HepG2 (cell line): ENCODE data around the gene MRPL20. TPM values are rescaled to one million over a fixed set of nuclear protein-coding genes. Genes with fewer than 3 reads are reported as not detected.

Experiments
- EEA1 ChIP-seq: sonication (generic); formaldehyde crosslinking; IDR thresholded peaks from 2 replicates; pipeline ENCODE4 v1.5.1; 2020; ENCODE audit warnings: mild to moderate bottlenecking, missing genetic modification reagents, borderline replicate concordance
- ETV6 ChIP-seq: sonication (generic); formaldehyde crosslinking; conservative IDR thresholded peaks from 2 replicates; pipeline ENCODE4 v1.4.0; 2020; ENCODE audit warnings: missing genetic modification reagents
- FOXK1 ChIP-seq: sonication (generic); formaldehyde crosslinking; IDR thresholded peaks from 2 replicates; pipeline ENCODE4 v1.4.0; 2020; ENCODE audit warnings: low read depth, missing genetic modification reagents, borderline replicate concordance
- GZF1 ChIP-seq: sonication (generic); formaldehyde crosslinking; IDR thresholded peaks from 2 replicates; pipeline ENCODE4 v1.5.1; 2020; ENCODE audit warnings: mild to moderate bottlenecking, missing genetic modification reagents
- HHEX ChIP-seq: IDR thresholded peaks from 2 replicates; pipeline ENCODE4 v1.6.1; 2016; ENCODE audit warnings: control low read depth
- HOXA3 ChIP-seq: sonication (generic); formaldehyde crosslinking; IDR thresholded peaks from 2 replicates; pipeline ENCODE4 v1.5.0; 2020; ENCODE audit warnings: missing genetic modification reagents
- KLF16 ChIP-seq, 2 experiments: sonication (generic) in 1 of 2; formaldehyde crosslinking in 1 of 2; IDR thresholded peaks; 2 replicates each; pipeline versions ENCODE4 v1.6.1 to v1.8.0; 2016 to 2023; ENCODE audit warnings: missing genetic modification reagents in 2 of 2, missing compliant biosample characterization in 1 of 2
- MTA1 ChIP-seq: sonication (generic); formaldehyde crosslinking; IDR thresholded peaks from 2 replicates; pipeline ENCODE4 v1.4.0; 2020; ENCODE audit warnings: missing genetic modification reagents, mild to moderate bottlenecking, borderline replicate concordance
- THYN1 ChIP-seq: sonication (generic); formaldehyde crosslinking; IDR thresholded peaks from 2 replicates; pipeline ENCODE4 v1.8.1; 2023; ENCODE audit warnings: low read depth, mild to moderate bottlenecking, moderate library complexity, missing genetic modification reagents, borderline replicate concordance
- TOPORS ChIP-seq: sonication (generic); formaldehyde crosslinking; IDR thresholded peaks from 2 replicates; pipeline ENCODE4 v1.8.0; 2023; ENCODE audit warnings: mild to moderate bottlenecking, missing genetic modification reagents
- TSC22D2 ChIP-seq: sonication (generic); formaldehyde crosslinking; IDR thresholded peaks from 2 replicates; pipeline ENCODE4 v1.5.1; 2020; ENCODE audit warnings: missing genetic modification reagents, mild to moderate bottlenecking, borderline replicate concordance
- ZBTB8A ChIP-seq: sonication (generic); formaldehyde crosslinking; IDR thresholded peaks from 2 replicates; pipeline ENCODE4 v1.4.0; 2020; ENCODE audit warnings: mild to moderate bottlenecking, low read depth, missing genetic modification reagents, borderline replicate concordance
- ZFP1 ChIP-seq: IDR thresholded peaks from 2 replicates; pipeline ENCODE4 v1.6.1; 2016
- ZFX ChIP-seq: sonication (generic); formaldehyde crosslinking; IDR thresholded peaks from 2 replicates; pipeline ENCODE4 v1.4.0; 2020; ENCODE audit warnings: mild to moderate bottlenecking, low read depth, missing genetic modification reagents, moderate library complexity
- ZNF761 ChIP-seq: sonication (generic); formaldehyde crosslinking; conservative IDR thresholded peaks from 2 replicates; pipeline ENCODE4 v1.4.0; 2020; ENCODE audit warnings: mild to moderate bottlenecking, missing genetic modification reagents
- ZNF781 ChIP-seq: sonication (generic); formaldehyde crosslinking; IDR thresholded peaks from 2 replicates; pipeline ENCODE4 v1.5.1; 2020; ENCODE audit warnings: borderline replicate concordance, mild to moderate bottlenecking, missing genetic modification reagents; ENCODE audit errors: not compliant biosample characterization
- polyA plus RNA-seq, 8 experiments: library from polyadenylated mRNA; depleted of rRNA in 3 of 8; stranded (reverse) in 7 of 8; unstranded in 1 of 8; fragments of >200 nt; fragmentation: Illumina TruSeq in 4 of 8; extraction: Trizol in 4 of 8; gene quantifications; 2 replicates each; pipeline versions ENCODE4 v1.2.1 to v1.2.3, GENCODE V29; 2011 to 2016; ENCODE audit warnings: low read depth in 4 of 8, missing spikeins in 1 of 8, mixed read lengths in 1 of 8; ENCODE audit not compliant: insufficient read depth in 1 of 8
- total RNA-seq, 5 experiments: library from RNA; depleted of rRNA; stranded (reverse); fragments of >200 nt; fragmentation: Illumina TruSeq; extraction: Trizol; gene quantifications; 2 replicates each; pipeline ENCODE4 v1.2.3, GENCODE V29; 2016; ENCODE audit warnings: low read depth in 1 of 5
- TF ChIP-seq, protein P1 (sequence below): sonication (generic); formaldehyde crosslinking; IDR thresholded peaks from 2 replicates; pipeline ENCODE4 v1.5.0; 2020; ENCODE audit warnings: mild to moderate bottlenecking, missing genetic modification reagents
- TF ChIP-seq, protein P2 (sequence below): sonication (generic); formaldehyde crosslinking; IDR thresholded peaks from 2 replicates; pipeline ENCODE4 v1.4.0; 2020; ENCODE audit warnings: mild to moderate bottlenecking, missing genetic modification reagents
- TF ChIP-seq, protein P3 (sequence below): sonication (generic); formaldehyde crosslinking; IDR thresholded peaks from 2 replicates; pipeline ENCODE4 v1.4.0; 2020; ENCODE audit warnings: missing genetic modification reagents
- TF ChIP-seq, protein P4 (sequence below): sonication (generic); formaldehyde crosslinking; IDR thresholded peaks from 2 replicates; pipeline ENCODE4 v1.4.0; 2020; ENCODE audit warnings: missing genetic modification reagents; ENCODE audit errors: not compliant biosample characterization

The MRPL20 gene
- total and polyA plus RNA-seq, 2 of the 13 experiments (the other 11 are each of a cell fraction or from before 2014, with no cell fraction given), result 59.2 to 127 TPM

DNA sequence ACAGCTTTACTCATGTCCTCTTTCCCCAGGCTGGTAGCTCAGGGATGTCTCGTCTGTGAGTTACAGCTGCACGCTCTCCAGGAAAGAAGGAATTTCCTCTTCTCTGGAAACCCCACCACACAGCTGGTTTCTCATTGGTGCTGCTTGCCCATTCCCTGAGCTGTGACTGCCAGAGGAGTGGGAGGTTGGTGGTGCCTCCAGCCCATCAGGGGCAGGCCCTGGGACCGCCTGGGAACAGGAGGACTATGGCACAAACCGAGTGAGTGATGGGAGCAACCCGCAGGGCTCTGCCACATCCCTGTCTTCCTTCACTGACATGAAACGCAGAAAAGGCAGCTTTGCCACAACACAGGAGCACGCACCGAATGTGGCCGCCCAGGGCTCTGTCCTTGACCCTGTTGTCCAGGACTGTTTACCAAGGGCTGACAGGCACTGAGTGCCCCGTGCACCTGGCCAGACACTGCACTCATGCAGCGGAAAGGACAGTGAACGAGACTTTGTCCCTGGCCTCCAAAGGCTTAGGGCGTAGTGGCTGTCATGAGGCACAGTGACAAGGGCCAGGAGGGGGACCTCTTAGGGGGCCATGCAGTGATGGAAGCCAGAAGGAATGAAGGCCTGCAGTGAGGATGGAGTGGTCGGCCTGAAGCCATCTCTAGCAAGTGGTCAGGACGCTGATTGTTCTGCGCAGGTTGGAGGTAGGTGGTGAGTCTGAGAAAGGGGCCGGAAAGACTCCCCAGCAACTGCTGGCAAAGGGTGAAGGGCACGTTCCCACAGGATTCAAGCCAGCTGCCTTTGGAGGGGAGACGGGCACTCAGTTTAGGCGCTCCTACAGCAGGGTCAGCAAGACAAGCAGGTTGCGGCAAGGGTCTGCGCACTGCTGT lies 6.3 kb downstream of the MRPL20 start (continued):
- TF ChIP-seq, protein P1, sequence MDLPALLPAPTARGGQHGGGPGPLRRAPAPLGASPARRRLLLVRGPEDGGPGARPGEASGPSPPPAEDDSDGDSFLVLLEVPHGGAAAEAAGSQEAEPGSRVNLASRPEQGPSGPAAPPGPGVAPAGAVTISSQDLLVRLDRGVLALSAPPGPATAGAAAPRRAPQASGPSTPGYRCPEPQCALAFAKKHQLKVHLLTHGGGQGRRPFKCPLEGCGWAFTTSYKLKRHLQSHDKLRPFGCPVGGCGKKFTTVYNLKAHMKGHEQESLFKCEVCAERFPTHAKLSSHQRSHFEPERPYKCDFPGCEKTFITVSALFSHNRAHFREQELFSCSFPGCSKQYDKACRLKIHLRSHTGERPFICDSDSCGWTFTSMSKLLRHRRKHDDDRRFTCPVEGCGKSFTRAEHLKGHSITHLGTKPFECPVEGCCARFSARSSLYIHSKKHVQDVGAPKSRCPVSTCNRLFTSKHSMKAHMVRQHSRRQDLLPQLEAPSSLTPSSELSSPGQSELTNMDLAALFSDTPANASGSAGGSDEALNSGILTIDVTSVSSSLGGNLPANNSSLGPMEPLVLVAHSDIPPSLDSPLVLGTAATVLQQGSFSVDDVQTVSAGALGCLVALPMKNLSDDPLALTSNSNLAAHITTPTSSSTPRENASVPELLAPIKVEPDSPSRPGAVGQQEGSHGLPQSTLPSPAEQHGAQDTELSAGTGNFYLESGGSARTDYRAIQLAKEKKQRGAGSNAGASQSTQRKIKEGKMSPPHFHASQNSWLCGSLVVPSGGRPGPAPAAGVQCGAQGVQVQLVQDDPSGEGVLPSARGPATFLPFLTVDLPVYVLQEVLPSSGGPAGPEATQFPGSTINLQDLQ (CRISPR knock-in tag), result no peak; the same call in 1 of the 2 replicates
- TF ChIP-seq HOXA3 (peak; percentile 97), ZNF781 (CRISPR knock-in tag) (peak; percentile 73), ZNF761 (CRISPR knock-in tag) (peak; percentile 95), TSC22D2 (no peak), KLF16 (CRISPR knock-in tag; IDR thresholded peaks at IDR 0.05) (peak in 1 of 2 experiments; percentile 96; a peak in 2 of 4 replicates), ZBTB8A (CRISPR knock-in tag) (peak; percentile 97), ZFX (CRISPR knock-in tag) (peak; percentile 93), ZFP1 (CRISPR knock-in tag) (peak; percentile 81; the same call in 1 of the 2 replicates), TOPORS (peak; percentile 66; the same call in 1 of the 2 replicates), THYN1 (CRISPR knock-in tag) (no peak), FOXK1 (peak; percentile 97), MTA1 (CRISPR knock-in tag) (peak; percentile 98), HHEX (CRISPR knock-in tag) (peak; percentile 57; the same call in 1 of the 2 replicates), GZF1 (CRISPR knock-in tag) (peak; percentile 75), EEA1 (no peak), ETV6 (CRISPR knock-in tag) (no peak; the same call in 1 of the 2 replicates)
- TF ChIP-seq, protein P2, sequence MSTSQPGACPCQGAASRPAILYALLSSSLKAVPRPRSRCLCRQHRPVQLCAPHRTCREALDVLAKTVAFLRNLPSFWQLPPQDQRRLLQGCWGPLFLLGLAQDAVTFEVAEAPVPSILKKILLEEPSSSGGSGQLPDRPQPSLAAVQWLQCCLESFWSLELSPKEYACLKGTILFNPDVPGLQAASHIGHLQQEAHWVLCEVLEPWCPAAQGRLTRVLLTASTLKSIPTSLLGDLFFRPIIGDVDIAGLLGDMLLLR (CRISPR knock-in tag), result no peak; the same call in 1 of the 2 replicates
- TF ChIP-seq, protein P3, sequence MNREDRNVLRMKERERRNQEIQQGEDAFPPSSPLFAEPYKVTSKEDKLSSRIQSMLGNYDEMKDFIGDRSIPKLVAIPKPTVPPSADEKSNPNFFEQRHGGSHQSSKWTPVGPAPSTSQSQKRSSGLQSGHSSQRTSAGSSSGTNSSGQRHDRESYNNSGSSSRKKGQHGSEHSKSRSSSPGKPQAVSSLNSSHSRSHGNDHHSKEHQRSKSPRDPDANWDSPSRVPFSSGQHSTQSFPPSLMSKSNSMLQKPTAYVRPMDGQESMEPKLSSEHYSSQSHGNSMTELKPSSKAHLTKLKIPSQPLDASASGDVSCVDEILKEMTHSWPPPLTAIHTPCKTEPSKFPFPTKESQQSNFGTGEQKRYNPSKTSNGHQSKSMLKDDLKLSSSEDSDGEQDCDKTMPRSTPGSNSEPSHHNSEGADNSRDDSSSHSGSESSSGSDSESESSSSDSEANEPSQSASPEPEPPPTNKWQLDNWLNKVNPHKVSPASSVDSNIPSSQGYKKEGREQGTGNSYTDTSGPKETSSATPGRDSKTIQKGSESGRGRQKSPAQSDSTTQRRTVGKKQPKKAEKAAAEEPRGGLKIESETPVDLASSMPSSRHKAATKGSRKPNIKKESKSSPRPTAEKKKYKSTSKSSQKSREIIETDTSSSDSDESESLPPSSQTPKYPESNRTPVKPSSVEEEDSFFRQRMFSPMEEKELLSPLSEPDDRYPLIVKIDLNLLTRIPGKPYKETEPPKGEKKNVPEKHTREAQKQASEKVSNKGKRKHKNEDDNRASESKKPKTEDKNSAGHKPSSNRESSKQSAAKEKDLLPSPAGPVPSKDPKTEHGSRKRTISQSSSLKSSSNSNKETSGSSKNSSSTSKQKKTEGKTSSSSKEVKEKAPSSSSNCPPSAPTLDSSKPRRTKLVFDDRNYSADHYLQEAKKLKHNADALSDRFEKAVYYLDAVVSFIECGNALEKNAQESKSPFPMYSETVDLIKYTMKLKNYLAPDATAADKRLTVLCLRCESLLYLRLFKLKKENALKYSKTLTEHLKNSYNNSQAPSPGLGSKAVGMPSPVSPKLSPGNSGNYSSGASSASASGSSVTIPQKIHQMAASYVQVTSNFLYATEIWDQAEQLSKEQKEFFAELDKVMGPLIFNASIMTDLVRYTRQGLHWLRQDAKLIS (CRISPR knock-in tag), result peak; percentile 72; the same call in 1 of the 2 replicates
- TF ChIP-seq, protein P4, sequence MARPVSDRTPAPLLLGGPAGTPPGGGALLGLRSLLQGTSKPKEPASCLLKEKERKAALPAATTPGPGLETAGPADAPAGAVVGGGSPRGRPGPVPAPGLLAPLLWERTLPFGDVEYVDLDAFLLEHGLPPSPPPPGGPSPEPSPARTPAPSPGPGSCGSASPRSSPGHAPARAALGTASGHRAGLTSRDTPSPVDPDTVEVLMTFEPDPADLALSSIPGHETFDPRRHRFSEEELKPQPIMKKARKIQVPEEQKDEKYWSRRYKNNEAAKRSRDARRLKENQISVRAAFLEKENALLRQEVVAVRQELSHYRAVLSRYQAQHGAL (CRISPR knock-in tag), result no peak
